HG02973 (cell line): ENCODE results near the gene KCNMB2.

Experiments used
- ATAC-seq: cut with Tn5 transposase; IDR thresholded peaks from one replicate; pipeline ENCODE4 v1.9.1; 2021; ENCODE audit warnings: moderate library complexity; ENCODE audit not compliant: unreplicated experiment

KCNMB2 gene

DNA sequence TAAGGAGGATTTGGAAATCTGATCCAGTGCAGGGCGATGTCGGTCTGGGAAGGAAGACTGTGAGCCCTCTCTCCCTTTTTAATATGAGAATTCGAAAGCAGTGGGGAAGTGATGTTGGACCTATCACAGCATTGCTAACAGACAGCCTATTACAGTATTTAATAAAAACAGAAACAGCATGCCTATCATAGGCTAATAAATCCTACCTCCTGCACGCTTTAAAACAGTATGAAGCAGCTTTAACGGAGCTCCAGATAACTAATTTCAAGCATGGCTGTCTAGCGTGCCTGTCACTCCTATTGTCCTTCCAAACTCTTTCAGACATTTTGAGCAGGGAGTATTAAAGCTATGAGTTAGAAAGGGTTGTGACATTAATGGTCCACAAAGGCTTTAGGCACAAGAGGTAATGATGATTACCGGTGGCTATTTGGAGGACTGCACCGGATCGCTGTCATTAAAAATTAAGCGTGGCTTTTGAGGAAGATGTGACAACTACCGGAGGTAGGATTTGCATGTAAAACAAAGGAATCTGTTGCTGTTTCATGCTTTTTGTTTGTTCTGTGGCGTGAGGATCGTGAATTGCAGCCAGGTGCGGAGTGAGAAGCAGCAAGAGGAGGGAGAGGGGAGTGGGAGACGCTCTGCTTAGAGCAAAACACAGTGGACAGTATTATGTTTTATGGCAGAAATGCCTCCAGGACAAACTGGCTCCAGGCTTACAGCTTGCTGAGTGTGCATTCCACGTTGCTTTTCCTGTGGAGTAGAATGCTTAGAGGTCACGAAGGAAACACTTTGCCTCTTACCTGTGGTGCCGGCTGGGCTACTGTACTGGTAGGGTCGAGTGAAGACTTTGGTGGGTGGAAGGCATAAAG is at the start of gene KCNMB2:
TSS of gene KCNMB2 (plus strand) at position 226 of the 869 bp plus-strand sequence.
- no peak for ATAC-seq

DNA sequence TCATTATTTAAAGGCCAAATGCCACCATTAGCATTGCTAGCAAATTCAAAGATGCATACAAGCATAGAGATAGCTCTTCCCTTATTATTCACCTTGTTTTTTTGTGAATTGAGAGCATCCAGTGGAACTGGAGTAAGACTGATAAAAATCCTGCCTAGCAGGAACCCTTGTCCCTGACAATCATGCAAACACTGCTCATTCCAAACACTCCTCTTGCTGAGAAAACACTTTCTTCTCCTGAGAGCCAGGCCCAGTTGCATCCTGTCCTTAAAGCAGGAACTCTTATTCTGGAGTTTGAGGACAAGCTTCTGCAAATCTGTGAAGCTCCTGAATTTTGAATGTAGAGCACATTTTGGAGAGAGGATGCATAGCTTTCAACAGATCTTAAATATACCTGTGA is 49.3 kb upstream of the KCNMB2 start:
- ATAC-seq = no peak

DNA sequence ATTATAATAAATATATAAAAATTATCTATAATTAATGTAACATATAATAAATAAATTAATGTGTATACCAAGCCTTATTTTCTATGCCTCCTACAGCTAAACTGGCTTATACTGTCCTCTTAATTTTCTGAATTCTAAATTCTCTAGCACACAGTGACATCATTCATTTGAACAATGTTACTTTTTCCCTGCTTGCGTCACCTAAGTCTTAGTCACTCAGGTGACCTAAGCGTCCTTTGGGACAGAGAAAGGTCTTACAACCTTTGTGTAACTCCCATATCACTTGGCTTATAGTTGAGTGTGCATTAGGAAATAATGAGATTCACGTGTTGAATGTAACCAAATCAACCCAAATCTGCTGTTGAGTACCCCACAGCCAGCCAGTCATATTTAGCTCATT is 48.5 kb upstream of the KCNMB2 start:
- ATAC-seq = no peak

DNA sequence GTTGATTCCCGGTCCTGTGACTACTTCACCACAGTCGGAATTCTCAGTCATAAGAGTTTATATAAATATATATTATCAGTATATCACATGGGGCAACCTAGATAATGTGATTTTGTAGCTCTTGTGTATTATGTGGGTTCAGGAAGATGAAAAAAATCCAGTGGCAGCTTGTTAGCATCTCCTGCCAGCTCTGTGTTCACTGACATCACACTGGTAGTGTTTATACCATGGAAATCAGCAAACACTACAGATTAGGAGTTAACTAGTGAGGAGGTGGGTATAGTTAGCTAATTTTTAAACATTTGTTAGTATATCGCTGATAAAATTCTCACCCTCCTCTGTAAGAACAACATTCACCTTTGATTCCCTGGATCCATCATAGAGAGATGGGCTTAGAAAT is 44.5 kb upstream of the KCNMB2 start:
- ATAC-seq = no peak

DNA sequence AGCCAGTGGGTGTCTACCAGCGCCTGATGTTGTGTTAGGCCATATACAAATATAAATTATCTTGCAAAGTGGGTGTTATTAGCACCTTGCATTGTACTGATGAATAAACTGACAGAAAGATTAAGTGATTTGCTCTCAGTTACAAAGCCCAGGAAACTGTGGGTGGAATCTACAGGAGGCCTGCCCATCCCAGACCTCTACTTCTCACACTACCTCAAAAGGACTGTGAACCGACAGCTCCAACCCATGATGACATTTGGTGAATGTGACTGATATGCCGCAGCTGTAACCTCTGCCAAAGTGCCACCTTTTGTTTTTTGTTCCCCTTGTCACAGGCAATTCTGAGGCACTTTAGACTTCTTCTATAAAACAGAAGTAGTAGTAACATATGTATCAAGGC is 43.7 kb upstream of the KCNMB2 start:
- no peak for ATAC-seq

DNA sequence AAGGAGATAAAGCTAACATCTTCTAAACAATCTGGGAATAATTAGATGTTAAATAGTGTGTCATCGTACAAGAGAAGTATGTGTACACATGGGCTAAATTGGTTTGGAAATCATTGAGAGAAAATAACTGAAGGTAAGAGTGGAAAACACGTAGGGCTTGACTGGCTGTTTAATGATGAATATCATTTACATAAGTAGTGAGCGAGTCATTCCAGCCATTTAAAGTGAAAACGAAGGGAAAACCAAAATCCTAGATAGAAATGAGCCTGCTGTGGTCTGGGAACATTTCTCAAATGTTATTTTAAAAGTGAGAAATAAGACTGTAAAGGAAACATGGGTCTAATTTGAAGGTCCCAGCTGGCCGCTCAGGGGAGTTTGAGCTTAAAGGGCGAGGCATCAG is 41.9 kb upstream of the KCNMB2 start:
- no peak for ATAC-seq

DNA sequence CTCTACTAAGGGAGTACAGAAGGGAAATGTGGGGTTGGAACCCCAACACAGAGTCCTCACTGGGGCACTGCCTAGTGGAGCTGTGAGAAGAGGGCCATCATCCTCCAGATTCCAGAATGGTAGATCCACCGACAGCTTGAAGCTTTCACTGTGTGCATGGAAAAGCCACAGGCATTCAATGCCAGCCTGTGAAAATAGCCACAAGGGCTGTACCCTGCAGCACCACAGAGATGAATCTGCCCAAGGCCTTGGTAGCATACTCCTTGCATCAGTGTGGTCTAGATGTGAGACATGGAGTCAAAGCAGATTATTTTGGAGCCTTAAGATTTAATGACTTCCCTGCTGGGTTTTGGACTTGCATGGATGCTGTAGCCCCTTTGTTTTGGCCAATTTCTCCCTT is 39.3 kb upstream of the KCNMB2 start:
- no peak for ATAC-seq

DNA sequence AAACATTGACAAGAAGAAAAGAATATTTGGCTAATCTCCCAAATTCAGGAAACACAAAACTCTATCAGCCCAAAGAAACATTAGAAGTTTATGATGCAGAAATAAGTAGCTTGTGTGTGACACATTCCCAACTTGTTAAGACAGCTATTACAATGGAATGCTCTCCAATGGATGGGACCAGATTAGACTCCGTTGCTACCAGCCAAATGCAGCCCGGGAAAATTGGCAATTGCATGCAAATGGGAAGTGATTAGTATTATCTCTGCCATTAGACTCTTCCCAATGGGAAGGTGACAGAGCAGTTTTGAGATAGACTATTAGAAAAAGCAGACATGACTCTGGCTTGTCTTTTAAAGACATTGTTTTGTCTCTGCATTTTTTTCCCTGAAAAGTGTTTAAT is 37.4 kb upstream of the KCNMB2 start:
- ATAC-seq = no peak

DNA sequence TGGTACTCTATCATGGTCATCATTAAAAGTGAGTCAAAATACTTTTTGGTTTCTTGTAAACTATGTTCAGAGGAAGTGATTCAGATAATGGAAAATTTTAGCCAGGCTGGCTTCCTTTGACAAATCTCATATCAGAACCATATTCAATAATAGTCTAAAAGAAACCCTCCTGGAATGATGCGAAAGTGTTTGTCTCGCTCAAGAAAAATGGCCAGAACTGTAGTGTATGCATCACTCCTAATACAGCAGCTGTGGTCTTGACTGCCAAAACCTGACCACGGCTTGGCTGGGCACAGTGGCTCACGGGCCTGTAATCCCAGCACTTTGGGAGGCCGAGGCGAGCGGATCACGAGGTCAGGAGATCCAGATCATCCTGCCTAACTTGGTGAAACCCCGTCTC is 35.6 kb upstream of the KCNMB2 start:
- no peak for ATAC-seq

DNA sequence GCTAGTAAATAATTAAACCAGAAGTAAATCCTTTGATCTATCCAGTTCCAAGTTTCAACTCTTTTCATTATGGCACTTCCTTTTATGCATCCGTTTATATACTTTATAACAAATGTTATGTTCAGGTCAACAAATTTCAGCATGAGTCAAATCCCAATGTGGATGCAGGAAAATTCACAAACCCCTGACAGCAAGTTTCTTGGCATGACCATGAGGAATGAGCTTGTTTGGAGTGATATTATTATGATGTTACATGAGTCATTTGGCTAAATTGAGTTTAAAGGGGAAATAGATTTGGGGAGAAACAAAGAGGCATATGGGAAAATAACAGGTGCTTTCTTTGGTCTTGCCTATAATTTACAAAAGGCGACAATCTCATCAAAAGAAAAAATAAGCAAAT is 32.1 kb upstream of the KCNMB2 start:
- ATAC-seq = no peak

DNA sequence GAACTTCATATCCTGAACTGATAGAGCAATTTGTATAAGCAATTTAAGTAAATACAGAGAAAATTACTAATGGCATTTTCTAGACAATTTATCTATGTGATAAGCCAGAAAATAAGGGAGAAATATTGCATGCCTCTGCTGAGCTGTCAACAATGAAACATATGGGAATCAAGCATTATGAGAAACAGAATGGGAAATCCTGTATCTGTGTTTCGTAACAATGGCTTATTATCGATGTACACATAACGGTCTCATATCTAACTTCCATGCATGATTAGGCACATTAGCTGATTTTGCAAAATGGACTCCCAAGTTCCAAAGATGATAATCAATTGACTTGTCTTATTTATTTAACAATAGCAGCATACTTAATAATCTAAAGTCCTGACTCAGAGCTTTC is 30.4 kb upstream of the KCNMB2 start:
- ATAC-seq = no peak

DNA sequence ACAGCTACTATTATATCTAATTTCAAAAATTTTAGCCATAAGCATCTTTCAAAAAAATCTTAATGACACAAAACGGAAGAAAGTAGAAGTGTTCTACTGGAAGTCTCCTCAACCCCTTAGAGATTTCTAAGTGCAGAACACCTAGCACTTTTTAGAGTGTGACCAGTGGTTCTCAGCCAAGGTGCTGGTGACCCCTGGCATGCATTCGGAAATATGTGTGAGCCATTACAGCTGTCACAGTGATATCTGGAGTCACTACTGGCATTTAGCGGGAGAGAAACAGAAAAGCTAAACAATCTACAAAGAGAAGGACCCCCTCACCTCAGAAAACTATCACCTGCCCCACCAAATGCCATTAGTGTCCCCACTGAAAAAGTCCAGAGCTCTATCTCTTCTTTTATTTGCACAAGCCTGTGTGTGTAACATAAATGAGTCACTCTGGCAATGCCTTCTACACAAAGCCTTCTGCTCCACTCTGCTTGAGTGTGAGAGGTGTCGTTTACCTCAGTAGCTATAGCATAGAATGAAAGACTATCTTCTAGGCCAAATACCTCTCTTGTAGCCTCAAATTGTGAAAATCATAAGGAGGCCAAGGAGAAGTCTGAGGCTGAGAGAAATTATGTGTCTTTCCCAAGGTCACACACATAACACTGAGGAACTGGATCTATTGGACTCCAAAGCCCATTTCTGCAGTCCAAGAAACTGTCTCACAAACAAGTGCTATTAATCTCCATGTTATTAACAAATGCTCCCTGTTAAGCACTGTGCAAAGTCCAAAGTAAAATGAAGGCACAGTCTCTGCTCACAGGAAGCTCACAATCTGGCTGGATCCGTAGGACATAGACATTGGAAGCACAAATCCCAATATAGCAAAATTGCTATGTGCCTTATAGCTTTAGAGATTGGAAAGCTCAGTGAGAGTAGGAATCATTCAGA is 28.5 kb upstream of the KCNMB2 start:
- no peak for ATAC-seq

DNA sequence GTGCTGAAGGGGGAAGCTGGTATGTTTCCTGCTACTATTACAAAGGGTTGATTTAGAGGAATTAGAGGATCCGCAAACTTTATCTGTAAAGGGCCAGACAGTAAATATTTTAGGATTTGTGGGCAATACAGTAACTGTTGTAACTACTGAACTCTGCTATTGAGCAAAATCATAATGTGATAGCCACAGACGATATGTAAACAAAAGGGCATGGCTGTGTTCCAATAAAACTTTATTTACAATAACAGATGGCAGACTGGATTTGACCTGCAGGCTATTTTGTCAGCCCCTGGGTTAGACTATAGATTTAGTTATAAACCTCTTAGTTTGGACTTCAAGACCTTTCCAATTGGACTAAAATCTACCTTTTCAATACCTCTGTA is 27.8 kb upstream of the KCNMB2 start:
- ATAC-seq = no peak

DNA sequence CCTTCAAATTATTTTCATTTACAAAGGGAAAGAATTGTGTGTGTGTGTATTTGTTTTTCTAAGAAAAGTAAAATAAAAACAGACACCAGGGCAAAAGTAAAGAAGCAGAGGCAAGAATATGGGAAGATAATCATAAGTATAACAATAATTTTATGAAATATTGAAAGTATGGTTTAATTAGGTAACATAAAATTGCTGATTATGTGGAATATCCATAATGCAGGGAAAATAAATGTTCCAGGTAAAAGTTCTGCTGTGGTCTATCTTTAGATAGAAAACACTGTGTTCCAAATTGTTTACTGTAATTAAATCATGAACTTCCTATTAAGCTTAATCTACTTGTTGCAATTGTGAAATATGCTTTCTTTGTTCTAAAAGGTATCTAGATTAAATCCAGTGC is 25.7 kb upstream of the KCNMB2 start:
- no peak for ATAC-seq

DNA sequence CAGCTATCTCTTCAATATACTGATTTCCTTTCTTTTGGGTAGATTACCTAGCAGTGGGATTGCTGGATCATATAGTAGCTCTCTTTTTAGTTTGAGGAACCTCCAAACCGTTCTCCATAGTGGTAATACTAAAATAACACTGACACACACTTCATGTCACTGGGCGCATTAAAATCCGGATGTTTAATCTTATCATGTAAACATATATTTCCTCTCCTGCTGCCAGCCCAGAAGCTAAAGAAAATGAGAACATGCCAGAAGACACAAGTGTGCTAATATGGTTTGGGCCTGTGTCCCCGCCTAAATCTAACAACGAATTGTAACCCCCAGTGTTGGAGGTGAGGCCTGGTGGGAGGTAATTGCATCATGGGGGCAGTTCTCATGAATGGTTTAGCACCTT is 23.6 kb upstream of the KCNMB2 start:
- no peak for ATAC-seq

DNA sequence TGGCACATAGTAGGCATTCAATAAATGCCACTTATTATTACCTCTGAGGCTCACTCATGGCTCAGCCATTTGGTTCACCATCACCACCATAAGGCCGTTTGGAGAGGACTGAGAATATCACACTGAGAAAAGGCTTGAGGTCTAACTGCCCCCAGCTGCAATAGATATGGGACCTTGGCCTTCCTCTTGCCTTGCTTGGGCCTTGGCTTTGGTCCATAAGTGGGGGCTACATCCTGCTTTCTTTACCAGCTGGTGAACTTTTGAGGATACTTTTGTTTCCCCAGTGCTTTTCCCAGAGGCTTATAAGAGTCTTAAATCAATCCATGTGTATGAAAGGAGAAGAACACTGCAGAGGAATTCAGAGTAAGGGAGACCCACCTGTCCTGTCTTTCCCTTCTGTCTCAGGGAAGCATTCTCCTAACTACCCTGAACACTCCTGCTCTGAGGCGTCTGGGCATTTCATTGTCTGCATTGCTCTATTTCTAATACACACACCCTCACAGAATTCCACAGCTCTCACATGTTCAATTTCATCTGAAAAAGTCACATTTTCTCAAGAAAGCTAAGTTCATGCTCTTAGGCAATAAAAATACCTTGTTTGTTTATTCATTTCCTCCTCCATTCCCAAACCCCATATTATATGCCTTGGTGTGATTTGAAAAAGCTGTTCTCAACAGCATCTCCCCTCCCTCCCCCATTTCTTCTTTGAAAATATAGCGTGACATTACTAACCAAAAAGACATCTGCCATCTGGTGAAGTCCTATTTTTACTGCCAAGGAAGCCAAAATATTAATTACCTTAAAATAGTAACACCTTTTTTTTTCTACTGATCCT is 22.5 kb upstream of the KCNMB2 start:
- no peak for ATAC-seq

DNA sequence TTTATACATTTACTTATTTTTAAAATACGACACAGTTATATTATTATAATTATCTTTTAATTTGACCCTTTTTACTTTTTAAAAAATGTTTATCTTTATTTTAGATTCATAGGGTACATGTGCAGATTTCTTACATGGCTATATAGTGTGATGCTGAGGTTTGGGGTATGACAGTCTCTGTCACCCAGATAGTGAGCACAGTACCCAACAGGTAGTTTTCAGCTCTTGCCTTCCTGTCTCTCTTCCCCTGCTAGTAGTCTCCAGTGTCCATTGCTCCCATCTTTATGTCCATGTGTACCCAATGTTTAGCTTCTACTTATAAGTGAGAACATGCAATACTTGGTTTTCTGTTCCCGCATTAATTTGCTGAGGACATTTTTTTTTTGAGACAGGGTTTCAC is 21.8 kb upstream of the KCNMB2 start:
- ATAC-seq = no peak

DNA sequence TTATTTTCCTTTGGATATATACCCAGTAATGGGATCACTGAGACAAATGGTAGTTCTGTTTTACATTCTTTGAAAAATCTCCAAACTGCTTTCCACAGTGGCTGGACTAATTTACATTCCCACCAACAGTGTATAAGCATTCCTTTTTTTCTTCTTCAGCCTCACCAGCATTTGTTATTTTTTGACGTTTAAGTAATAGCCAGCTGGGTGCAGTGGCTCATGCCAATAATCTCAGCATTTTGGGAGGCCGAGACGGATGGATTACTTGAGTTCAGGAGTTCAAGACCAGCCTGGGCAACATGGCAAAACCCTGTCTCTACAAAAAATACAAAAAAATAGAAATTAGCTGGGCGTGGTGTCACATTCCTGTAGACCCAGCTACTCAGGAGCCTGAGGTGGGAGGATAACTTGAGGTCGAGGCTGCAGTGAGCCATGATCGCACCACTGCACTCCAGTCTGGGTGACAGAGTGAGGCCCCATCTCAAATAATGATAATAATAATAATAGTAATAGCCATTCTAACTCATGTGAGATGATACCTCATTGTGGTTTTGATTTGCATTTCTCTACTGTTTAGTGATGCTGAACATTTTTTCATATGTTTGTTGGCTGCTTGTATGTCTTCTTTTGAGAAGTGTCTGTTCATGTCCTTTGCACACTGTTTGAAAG is 21.0 kb upstream of the KCNMB2 start:
- peak; percentile 28 for ATAC-seq

DNA sequence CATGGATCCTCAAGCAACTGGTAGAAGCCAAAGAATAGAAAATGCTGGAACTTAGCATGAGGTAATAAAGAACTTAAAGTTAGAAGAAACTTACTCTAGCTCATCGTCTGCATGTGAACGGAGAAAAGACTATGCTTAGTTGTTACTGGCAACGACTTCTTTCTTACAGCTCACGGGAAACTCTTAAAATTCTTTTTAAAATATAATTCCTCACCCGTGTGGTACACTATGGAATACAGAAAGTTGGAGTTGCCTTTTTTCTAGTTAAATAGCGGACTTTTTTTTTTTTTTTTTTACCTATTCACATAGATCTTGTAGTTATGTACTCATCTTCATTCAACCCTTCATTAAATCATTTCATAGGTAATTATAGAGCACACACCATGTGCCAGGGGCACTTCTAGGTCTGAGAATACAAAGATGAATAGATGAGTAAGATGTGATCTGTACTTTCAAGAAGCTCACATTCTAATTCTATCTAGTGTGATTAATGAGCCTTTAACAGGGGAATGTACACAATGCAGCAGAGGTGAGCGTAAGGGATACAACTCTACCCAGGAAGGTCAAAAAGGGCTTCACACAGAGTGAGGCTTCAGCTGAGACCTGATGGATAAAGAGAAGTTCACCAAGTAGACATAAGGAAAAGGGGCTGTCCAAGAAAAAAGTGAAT is 18.4 kb upstream of the KCNMB2 start:
- ATAC-seq = no peak
